K562 (cell line): Measurements from ENCODE around the gene ARHGEF12. TPM values are rescaled to one million over a fixed set of nuclear protein-coding genes. Genes with fewer than 3 reads are reported as not detected.

Experiments used
- FIP1L1 ChIP-seq: fragments of 200-400 bp; formaldehyde crosslinking; IDR thresholded peaks from 2 replicates; pipeline ENCODE4 v1.6.1; 2018; ENCODE audit warnings: mild to moderate bottlenecking, low read depth, low read length; ENCODE audit not compliant: poor library complexity, severe bottlenecking
- HIVEP1 ChIP-seq: fragments of 250-450 bp; sonication (Bioruptor Pico); IDR thresholded peaks from 2 replicates; pipeline ENCODE4 v1.4.0; 2020; ENCODE audit warnings: mild to moderate bottlenecking
- MGA ChIP-seq: fragments of 450-650 bp; IDR thresholded peaks from 2 replicates; pipeline ENCODE4 v1.6.1; 2016; ENCODE audit warnings: mild to moderate bottlenecking, moderate library complexity
- SAP30 ChIP-seq: fragments of 200-600 bp; sonication (generic); IDR thresholded peaks from 2 replicates; pipeline ENCODE4 v1.6.1; 2012; ENCODE audit warnings: borderline replicate concordance, low read depth, mild to moderate bottlenecking, moderate library complexity, low read length, control low read depth, inconsistent platforms; ENCODE audit not compliant: insufficient read depth, poor library complexity, severe bottlenecking
- SIN3B ChIP-seq: fragments of 450-650 bp; IDR thresholded peaks from 2 replicates; pipeline ENCODE4 v1.6.1; 2017; ENCODE audit warnings: low read depth, mild to moderate bottlenecking, moderate library complexity
- ZC3H11A ChIP-seq: IDR thresholded peaks from 2 replicates; pipeline ENCODE4 v1.6.1; 2012; ENCODE audit warnings: low read depth, low read length, improper control_type of control experiment
- ZNF311 ChIP-seq: fragments of 250-450 bp; sonication (Bioruptor Pico); IDR thresholded peaks from 2 replicates; pipeline ENCODE4 v1.4.0; 2020; ENCODE audit warnings: mild to moderate bottlenecking, moderate library complexity
- ZNF41 ChIP-seq: fragments of 250-450 bp; sonication (Bioruptor Pico); conservative IDR thresholded peaks from 2 replicates; pipeline ENCODE4 v1.4.0; 2020; ENCODE audit warnings: mild to moderate bottlenecking
- ZNF431 ChIP-seq: sonication (generic); formaldehyde crosslinking; IDR thresholded peaks from 2 replicates; pipeline ENCODE4 v1.8.0; 2022; ENCODE audit warnings: mild to moderate bottlenecking, missing genetic modification reagents
- polyA plus RNA-seq, 8 experiments: library from polyadenylated mRNA; depleted of rRNA in 4 of 8; stranded (reverse) in 5 of 8; unstranded in 3 of 8; fragments of >200 nt; fragmentation: Nextera tagmentation in 2 of 8; fragmentation: Illumina TruSeq in 1 of 8; extraction: Ambion mirVana in 2 of 8; extraction: Trizol in 1 of 8; gene quantifications; 2 replicates each; pipeline versions ENCODE4 v1.2.1 to v1.2.3, GENCODE V29; 2011 to 2014; ENCODE audit warnings: inconsistent platforms in 1 of 8, missing spikeins in 1 of 8
- total RNA-seq, 7 experiments: library from RNA; depleted of rRNA in 6 of 7; stranded (reverse); fragments of >200 nt in 6 of 7; fragmentation: Illumina TruSeq in 2 of 7; extraction: Trizol in 2 of 7; gene quantifications; 2 replicates each; pipeline versions ENCODE4 v1.2.1 to v1.2.3, GENCODE V29; 2011 to 2021; ENCODE audit warnings: low replicate concordance in 1 of 7
- TF ChIP-seq, protein P1 (sequence below): fragments of 250-450 bp; sonication (Bioruptor Pico); IDR thresholded peaks from 2 replicates; pipeline ENCODE4 v1.4.0; 2020
- TF ChIP-seq, protein P2 (sequence below): fragments of 450-650 bp; formaldehyde crosslinking; IDR thresholded peaks from 2 replicates; pipeline ENCODE4 v1.4.0; 2022; ENCODE audit warnings: mild to moderate bottlenecking, moderate library complexity

The ARHGEF12 gene
- total and polyA plus RNA-seq, 9 of the 15 experiments (the other 6 are each of a cell fraction or from before 2014, with no cell fraction given), result 3.5 to 51.7 (median 29.5) TPM

- TF ChIP-seq MGA, result no peak
- TF ChIP-seq, protein P1, sequence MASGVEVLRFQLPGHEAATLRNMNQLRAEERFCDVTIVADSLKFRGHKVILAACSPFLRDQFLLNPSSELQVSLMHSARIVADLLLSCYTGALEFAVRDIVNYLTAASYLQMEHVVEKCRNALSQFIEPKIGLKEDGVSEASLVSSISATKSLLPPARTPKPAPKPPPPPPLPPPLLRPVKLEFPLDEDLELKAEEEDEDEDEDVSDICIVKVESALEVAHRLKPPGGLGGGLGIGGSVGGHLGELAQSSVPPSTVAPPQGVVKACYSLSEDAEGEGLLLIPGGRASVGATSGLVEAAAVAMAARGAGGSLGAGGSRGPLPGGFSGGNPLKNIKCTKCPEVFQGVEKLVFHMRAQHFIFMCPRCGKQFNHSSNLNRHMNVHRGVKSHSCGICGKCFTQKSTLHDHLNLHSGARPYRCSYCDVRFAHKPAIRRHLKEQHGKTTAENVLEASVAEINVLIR (CRISPR knock-in tag), result no peak
- no peak for TF ChIP-seq HIVEP1 (CRISPR knock-in tag)
- TF ChIP-seq, protein P2, sequence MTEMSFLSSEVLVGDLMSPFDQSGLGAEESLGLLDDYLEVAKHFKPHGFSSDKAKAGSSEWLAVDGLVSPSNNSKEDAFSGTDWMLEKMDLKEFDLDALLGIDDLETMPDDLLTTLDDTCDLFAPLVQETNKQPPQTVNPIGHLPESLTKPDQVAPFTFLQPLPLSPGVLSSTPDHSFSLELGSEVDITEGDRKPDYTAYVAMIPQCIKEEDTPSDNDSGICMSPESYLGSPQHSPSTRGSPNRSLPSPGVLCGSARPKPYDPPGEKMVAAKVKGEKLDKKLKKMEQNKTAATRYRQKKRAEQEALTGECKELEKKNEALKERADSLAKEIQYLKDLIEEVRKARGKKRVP, result no peak
- no peak for TF ChIP-seq SAP30
- no peak for TF ChIP-seq ZNF311 (CRISPR knock-in tag)
- TF ChIP-seq ZNF41 (CRISPR knock-in tag), result no peak
- no peak for TF ChIP-seq ZNF431 (CRISPR knock-in tag)
- no peak for TF ChIP-seq FIP1L1
- TF ChIP-seq ZC3H11A, result no peak
- no peak for TF ChIP-seq SIN3B
Observed at GRCh38 chr11:120344302-120345004, 8.2 kb downstream of the ARHGEF12 start (continued).
